ENCODE data around the gene MASP1. TPM values are rescaled to one million over a fixed set of nuclear protein-coding genes. Genes with fewer than 3 reads are reported as not detected.

MASP1 gene
- total RNA-seq, 1 donor from 2014 or later, result 2.6 TPM

- intact Hi-C loops (cut with DNase I), result no loop called here
- Histone ChIP-seq H3K4me1 (peaks cover 0 to 5% of the 10 kb centered on the region in 2 donors), H3K27me3 (no peaks in the 10 kb centered on the region), H3K4me3 (no peak overlapping the region), H3K9me3 (no peaks in the 10 kb centered on the region), H3K27ac (no peak overlapping the region), H3K36me3 (no peaks in the 10 kb centered on the region)
- no peak for TF ChIP-seq CTCF (IDR thresholded peaks at IDR 0.05)
- DNase-seq (ENCODE audit: low spot score in 2 of 2), result no peak
These were observed 2.2 kb upstream of the MASP1 start for GRCh38 chr3:187293516-187294430.

DNA sequence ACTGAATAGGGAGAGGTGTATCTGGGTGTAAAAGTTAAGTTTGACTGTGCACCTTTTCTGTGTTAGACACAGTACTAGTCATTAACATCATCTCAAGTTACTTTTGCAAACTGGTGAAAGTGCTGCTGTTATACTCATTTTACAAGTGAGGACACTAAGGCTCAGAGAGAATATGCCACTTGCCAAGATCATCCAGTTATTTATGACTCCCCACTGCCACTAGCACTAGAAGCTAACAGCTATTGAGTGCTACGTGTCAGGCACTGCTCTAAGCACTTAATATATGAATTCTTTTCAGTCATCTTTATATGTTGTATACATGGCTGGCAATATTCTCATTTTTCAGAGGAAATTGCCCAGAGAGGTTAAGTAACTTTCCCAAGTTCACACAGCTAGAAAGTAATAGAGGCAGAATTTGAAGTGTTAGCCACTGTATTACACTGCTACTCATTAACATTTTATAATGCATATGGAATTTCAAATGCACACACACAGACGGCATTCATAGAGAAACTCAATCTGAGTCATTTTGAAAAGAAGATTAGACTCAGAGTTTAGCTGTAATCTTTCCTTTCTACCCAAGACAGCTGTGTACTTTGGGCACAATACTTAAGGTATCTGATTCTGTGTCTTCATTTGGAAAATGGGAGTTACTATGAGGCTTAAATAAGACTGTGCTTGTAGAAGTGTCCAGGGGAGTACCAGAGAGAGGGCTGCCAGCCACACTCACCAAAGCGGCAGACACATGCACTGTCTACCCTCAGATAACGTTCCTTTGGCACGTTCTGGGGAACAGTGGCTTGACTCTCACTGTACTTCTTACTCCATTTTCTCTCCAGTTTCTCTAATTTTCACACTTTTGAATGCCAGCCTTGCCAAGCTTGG lies 1.3 kb upstream of the MASP1 start:
- intact Hi-C loops (cut with DNase I), result no loop called here
- Histone ChIP-seq H3K27me3 (no peaks in the 10 kb centered on the region), H3K4me1 (peaks cover 0 to 8% of the 10 kb centered on the region in 2 donors), H3K4me3 (no peak overlapping the region), H3K36me3 (no peaks in the 10 kb centered on the region), H3K27ac (no peak overlapping the region), H3K9me3 (no peaks in the 10 kb centered on the region)
- DNase-seq (ENCODE audit: low spot score in 2 of 2), result no peak
- no peak for TF ChIP-seq CTCF (IDR thresholded peaks at IDR 0.05)

DNA sequence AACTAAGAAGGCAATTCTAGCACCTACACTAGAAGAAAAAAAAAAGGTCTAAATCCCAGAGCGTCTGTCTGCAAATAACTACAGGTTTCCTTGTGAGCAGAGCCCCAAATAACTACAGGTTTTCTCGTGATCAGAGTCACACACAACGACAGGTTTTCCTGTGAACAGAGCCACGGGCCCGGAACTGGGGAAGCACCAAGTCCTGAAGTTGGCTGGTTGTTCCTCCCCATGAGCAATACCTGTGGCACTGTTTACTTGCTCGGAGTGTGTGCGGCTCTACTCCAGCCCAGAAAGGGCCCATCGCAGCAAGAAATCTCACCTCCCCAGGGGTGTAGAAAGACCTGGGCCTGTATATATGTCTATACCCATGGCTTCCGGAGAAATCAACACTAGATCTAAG lies 644 bp upstream of the MASP1 start:
- H3K9me3 ChIP-seq, result no peaks in the 10 kb centered on the region
- H3K4me1 ChIP-seq, result peaks cover 0 to 8% of the 10 kb centered on the region in 2 donors
- H3K27me3 ChIP-seq, result no peaks in the 10 kb centered on the region
- no peak overlapping the region for H3K27ac ChIP-seq
- H3K36me3 ChIP-seq, result no peaks in the 10 kb centered on the region
- no peak for TF ChIP-seq CTCF (IDR thresholded peaks at IDR 0.05)
- peak overlapping the region in 1 of 2 donors; percentile 57 for H3K4me3 ChIP-seq
- no peak for DNase-seq (ENCODE audit: low spot score in 2 of 2)
- intact Hi-C loops (cut with DNase I), result no loop called here

DNA sequence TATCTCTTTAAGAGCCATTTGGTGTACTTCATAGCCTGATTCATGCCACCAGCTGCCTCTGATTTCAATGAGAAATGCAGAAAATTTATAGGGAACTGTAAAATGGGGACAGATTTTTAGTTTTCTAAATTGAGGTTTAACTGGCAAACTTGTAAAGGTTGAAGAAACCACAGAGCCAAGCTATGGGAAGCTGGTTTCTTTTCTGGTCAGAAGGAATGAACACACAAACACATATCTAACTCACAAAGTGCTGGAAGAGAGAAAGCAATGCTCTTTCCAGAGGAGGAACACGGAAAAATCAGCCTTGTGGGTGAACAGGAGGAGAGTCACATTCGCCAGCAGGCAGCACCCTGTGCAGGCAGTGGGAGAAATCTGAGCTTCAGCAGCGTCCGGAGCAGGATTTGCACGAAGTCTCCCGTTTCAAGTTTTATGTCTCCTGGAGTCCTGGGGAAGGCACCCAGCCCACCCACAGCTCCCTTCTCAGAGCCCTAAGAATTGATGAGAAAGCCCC lies 481 bp downstream of the MASP1 start:
- peak overlapping the region; percentile 33 to 62 for H3K27ac ChIP-seq
- H3K4me3 ChIP-seq, result peak overlapping the region; percentile 27 to 57
- peaks cover 0 to 8% of the 10 kb centered on the region in 2 donors for H3K4me1 ChIP-seq
- no peak for DNase-seq (ENCODE audit: low spot score in 2 of 2)
- H3K27me3 ChIP-seq, result no peaks in the 10 kb centered on the region
- intact Hi-C loops (cut with DNase I), result no loop called here
- no peaks in the 10 kb centered on the region for H3K36me3 ChIP-seq
- no peaks in the 10 kb centered on the region for H3K9me3 ChIP-seq
- TF ChIP-seq CTCF (IDR thresholded peaks at IDR 0.05), result no peak

DNA sequence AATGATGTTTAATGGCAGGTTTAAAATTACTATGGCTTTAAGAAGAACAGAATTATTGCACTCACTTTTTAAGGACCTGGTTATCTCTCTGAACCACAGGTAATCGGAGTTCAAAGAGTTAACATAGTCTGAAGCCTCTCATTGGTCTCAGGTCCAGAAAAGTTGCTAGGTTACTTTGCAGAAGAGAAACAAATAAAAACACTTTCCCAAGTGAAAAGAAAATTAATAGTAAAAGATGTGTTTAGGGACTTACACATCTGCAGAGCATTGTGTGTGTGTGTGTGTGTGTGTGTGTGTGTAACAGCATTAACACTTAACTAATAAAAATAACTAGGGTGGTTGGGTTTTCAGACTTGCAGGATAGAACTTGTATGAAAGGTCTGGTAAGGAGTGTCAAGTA lies 1.0 kb downstream of the MASP1 start:
- Histone ChIP-seq H3K36me3 (no peaks in the 10 kb centered on the region), H3K9me3 (no peaks in the 10 kb centered on the region), H3K4me1 (peaks cover 0 to 8% of the 10 kb centered on the region in 2 donors), H3K4me3 (peak overlapping the region in 1 of 2 donors; percentile 57), H3K27me3 (no peaks in the 10 kb centered on the region), H3K27ac (no peak overlapping the region)
- TF ChIP-seq CTCF (IDR thresholded peaks at IDR 0.05), result no peak
- intact Hi-C loops (cut with DNase I), result no loop called here
- DNase-seq (ENCODE audit: low spot score in 2 of 2), result no peak
